Left lung (tissue), 10 donors: ENCODE measurements around the gene KCNA5. TPM values are rescaled to one million over a fixed set of nuclear protein-coding genes. Genes with fewer than 3 reads are reported as not detected.

Source experiments
- ATAC-seq: fragments of 200-7000 bp; cut with Tn5 transposase; one replicate; pipeline ENCODE4 v1.9.1; 2020; ENCODE audit warnings: moderate library complexity
- DNase-seq, 4 donors: peaks; one replicate each; pipeline ENCODE4 v3.0.0-alpha.2; 2013 to 2020
- H3K27ac ChIP-seq, 2 donors: fragments of 200-600 bp; sonication (generic) in 1 of 2; one replicate each; pipeline versions ENCODE4 v1.5.0 to v1.8.0; 2020 to 2021
- H3K27me3 ChIP-seq, 2 donors: fragments of 200-600 bp; sonication (generic) in 1 of 2; one replicate each; pipeline versions ENCODE4 v1.5.0 to v1.8.0; 2020 to 2021
- H3K36me3 ChIP-seq, 2 donors: fragments of 200-600 bp; sonication (generic) in 1 of 2; one replicate each; pipeline versions ENCODE4 v1.5.0 to v1.8.0; 2020 to 2021
- H3K4me1 ChIP-seq, 2 donors: fragments of 200-600 bp; one replicate each; pipeline ENCODE4 v1.8.0; 2021
- H3K4me3 ChIP-seq, 2 donors: fragments of 200-600 bp; sonication (generic) in 1 of 2; one replicate each; pipeline versions ENCODE4 v1.5.0 to v1.8.0; 2020 to 2021; ENCODE audit warnings: mild to moderate bottlenecking in 1 of 2
- H3K9me3 ChIP-seq, 2 donors: fragments of 200-600 bp; sonication (generic) in 1 of 2; one replicate each; pipeline versions ENCODE4 v1.5.0 to v1.8.0; 2020 to 2021
- intact Hi-C, 2 donors: fragments of 100-400 bp; cut with DNase I; formaldehyde crosslinking; loops; one replicate each; pipeline versions ENCODE4 v1.11.2 to v1.14.2; 2022
- polyA plus RNA-seq, 6 donors: library from polyadenylated mRNA; unstranded; fragments of 120-200 nt; gene quantifications; one replicate each; pipeline ENCODE4 v1.2.1, GENCODE V29; 2013; ENCODE audit not compliant: insufficient read length in 6 of 6
- total RNA-seq, 2 donors: library from RNA; stranded (reverse); fragmentation: NEBNext Ultra II Directional; extraction: Animal tissue kit (Norgen Biotek cat#: 25700); gene quantifications; one replicate each; pipeline ENCODE4 v1.2.1, GENCODE V29; 2021
- TF ChIP-seq, protein P1 (sequence below), 2 donors: fragments of 200-600 bp; sonication (generic) in 1 of 2; IDR thresholded peaks; one replicate each; pipeline versions ENCODE4 v1.5.0 to v1.8.0; 2021; ENCODE audit warnings: antibody characterized with exemption in 2 of 2
- donor health status: DM: no; HTN: yes; CAD: no.
- donor health status: DM: no; HTN: no; CAD: no.

Gene KCNA5
- total and polyA plus RNA-seq, 8 donors = 0.50 to 1.8 (median 1.1) TPM

GRCh38 chr12:5052348-5052747 is 8.7 kb downstream of the KCNA5 start:
- Histone ChIP-seq H3K4me3 (no peak overlapping the region), H3K9me3 (no peaks in the 10 kb centered on the region), H3K27me3 (peaks cover 0 to 11% of the 10 kb centered on the region in 2 donors), H3K36me3 (no peaks in the 10 kb centered on the region), H3K4me1 (no peaks in the 10 kb centered on the region), H3K27ac (no peak overlapping the region)
- DNase-seq (no peak), ATAC-seq (no peak)
- TF ChIP-seq, protein P1, sequence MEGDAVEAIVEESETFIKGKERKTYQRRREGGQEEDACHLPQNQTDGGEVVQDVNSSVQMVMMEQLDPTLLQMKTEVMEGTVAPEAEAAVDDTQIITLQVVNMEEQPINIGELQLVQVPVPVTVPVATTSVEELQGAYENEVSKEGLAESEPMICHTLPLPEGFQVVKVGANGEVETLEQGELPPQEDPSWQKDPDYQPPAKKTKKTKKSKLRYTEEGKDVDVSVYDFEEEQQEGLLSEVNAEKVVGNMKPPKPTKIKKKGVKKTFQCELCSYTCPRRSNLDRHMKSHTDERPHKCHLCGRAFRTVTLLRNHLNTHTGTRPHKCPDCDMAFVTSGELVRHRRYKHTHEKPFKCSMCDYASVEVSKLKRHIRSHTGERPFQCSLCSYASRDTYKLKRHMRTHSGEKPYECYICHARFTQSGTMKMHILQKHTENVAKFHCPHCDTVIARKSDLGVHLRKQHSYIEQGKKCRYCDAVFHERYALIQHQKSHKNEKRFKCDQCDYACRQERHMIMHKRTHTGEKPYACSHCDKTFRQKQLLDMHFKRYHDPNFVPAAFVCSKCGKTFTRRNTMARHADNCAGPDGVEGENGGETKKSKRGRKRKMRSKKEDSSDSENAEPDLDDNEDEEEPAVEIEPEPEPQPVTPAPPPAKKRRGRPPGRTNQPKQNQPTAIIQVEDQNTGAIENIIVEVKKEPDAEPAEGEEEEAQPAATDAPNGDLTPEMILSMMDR (IDR thresholded peaks at IDR 0.05) = no peak
- intact Hi-C loops = no loop called here

DNA sequence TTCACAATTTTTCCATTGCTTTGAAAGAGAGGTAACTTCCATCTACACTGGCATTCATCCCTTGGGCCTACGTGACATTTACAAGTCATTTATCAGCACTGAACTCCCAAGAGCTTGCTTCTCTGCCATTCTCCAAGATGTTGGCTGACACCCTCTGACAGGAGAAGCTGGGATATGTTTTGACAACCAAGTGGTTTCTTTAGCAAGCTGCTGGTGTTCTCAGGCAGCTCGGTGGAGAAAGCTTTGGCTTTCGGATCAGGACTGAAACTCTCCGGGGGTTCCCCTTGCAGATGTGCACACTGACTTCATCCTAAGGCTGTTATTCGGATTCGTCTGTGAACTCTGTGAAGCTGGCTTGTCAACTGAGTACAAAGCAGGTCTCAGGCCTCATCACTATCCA is 15.7 kb downstream of the KCNA5 start:
- ATAC-seq = no peak
- intact Hi-C loops = no loop called here
- no peak for DNase-seq

DNA sequence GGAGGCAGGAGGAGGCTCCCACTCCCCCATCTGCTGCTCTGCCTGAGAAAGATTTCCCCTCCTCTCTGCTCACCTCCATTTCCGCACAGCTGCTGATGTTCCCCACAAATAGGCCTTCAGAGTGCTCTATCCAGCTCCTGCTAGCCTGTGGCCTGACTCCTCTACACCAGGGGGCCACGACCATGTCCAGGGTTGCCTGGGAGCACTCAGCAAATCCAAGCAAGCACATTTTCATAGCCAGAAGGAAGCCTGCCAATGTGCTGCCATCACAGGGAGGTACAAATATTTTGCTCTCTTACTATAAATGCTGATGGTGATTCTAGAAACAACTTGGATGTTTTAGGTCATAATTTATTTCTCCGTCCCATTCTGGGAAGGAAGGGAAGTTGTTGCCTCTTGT is 17.3 kb downstream of the KCNA5 start:
- ATAC-seq = no peak
- Histone ChIP-seq H3K36me3 (no peaks in the 10 kb centered on the region), H3K4me1 (no peaks in the 10 kb centered on the region), H3K4me3 (no peak overlapping the region), H3K27me3 (peaks cover 0 to 10% of the 10 kb centered on the region in 2 donors), H3K9me3 (no peaks in the 10 kb centered on the region), H3K27ac (no peak overlapping the region)
- TF ChIP-seq, protein P1 (IDR thresholded peaks at IDR 0.05) = no peak
- no peak for DNase-seq
- intact Hi-C loops = no loop called here

More for the DNA sequence above, 15.7 kb downstream of the KCNA5 start:
- Histone ChIP-seq H3K4me1 (no peaks in the 10 kb centered on the region), H3K27ac (no peak overlapping the region), H3K9me3 (no peaks in the 10 kb centered on the region), H3K27me3 (peaks cover 0 to 7% of the 10 kb centered on the region in 2 donors), H3K4me3 (no peak overlapping the region), H3K36me3 (no peaks in the 10 kb centered on the region)
- TF ChIP-seq, protein P1 (IDR thresholded peaks at IDR 0.05) = no peak

- no peak overlapping the region for H3K4me3 ChIP-seq
- TF ChIP-seq, protein P1 (IDR thresholded peaks at IDR 0.05) = no peak
- no peaks in the 10 kb centered on the region for H3K9me3 ChIP-seq
- no peaks in the 10 kb centered on the region for H3K36me3 ChIP-seq
- H3K27me3 ChIP-seq = peaks cover 0 to 10% of the 10 kb centered on the region in 2 donors
- H3K27ac ChIP-seq = no peak overlapping the region
- no peaks in the 10 kb centered on the region for H3K4me1 ChIP-seq
- ATAC-seq (no peak), DNase-seq (no peak)
- intact Hi-C loops = no loop called here
Measured at GRCh38 chr12:5063149-5063548, 19.5 kb downstream of the KCNA5 start.

GRCh38 chr12:5064913-5065490 is 21.3 kb downstream of the KCNA5 start:
- Histone ChIP-seq H3K27ac (no peak overlapping the region), H3K27me3 (peaks cover 0 to 10% of the 10 kb centered on the region in 2 donors), H3K36me3 (no peaks in the 10 kb centered on the region), H3K4me3 (no peak overlapping the region), H3K4me1 (no peaks in the 10 kb centered on the region), H3K9me3 (no peaks in the 10 kb centered on the region)
- TF ChIP-seq, protein P1 (IDR thresholded peaks at IDR 0.05) = no peak
- ATAC-seq (no peak), DNase-seq (no peak)
- intact Hi-C loops = no loop called here
